Osteocyte (in vitro differentiated cells): ENCODE results near the gene LHFPL3. TPM values are rescaled to one million over a fixed set of nuclear protein-coding genes. Genes with fewer than 3 reads are reported as not detected.
"Not testable (repeated sequence)": the region's sequence is repeated elsewhere in the genome, so short reads cannot be mapped to it uniquely, and the experiment has no call there.

Source experiments
- DNase-seq: peaks from one replicate; pipeline ENCODE4 v3.0.0; 2021; ENCODE audit warnings: mixed read lengths; ENCODE audit not compliant: unreplicated experiment; ENCODE audit errors: extremely low spot score
- H3K27ac Mint-ChIP-seq: one replicate; pipeline ENCODE4 v1.8.0; 2021; ENCODE audit warnings: mild to moderate bottlenecking, mixed read lengths; ENCODE audit not compliant: unreplicated experiment
- H3K27me3 Mint-ChIP-seq: one replicate; pipeline ENCODE4 v1.8.0; 2021; ENCODE audit warnings: mixed read lengths; ENCODE audit not compliant: unreplicated experiment
- H3K36me3 Mint-ChIP-seq: one replicate; pipeline ENCODE4 v1.8.0; 2021; ENCODE audit warnings: mixed read lengths; ENCODE audit not compliant: unreplicated experiment
- H3K4me1 Mint-ChIP-seq: one replicate; pipeline ENCODE4 v1.8.0; 2021; ENCODE audit warnings: mixed read lengths; ENCODE audit not compliant: unreplicated experiment
- H3K4me3 Mint-ChIP-seq: one replicate; pipeline ENCODE4 v1.8.0; 2021; ENCODE audit warnings: mild to moderate bottlenecking, moderate library complexity, mixed read lengths; ENCODE audit not compliant: unreplicated experiment
- H3K9me3 Mint-ChIP-seq: one replicate; pipeline ENCODE4 v1.8.0; 2021; ENCODE audit warnings: mixed read lengths; ENCODE audit not compliant: unreplicated experiment
- total RNA-seq: library from RNA; stranded (reverse); gene quantifications from 2 replicates; pipeline ENCODE4 v1.2.1, GENCODE V29; 2021
- TF ChIP-seq, protein P1 (sequence below): fragments of 200-600 bp; sonication (generic); IDR thresholded peaks from 2 replicates; pipeline ENCODE4 v1.5.0; 2021; ENCODE audit warnings: antibody characterized with exemption, mild to moderate bottlenecking, moderate library complexity

LHFPL3 gene
- total RNA-seq, 1 donor from 2014 or later: not detected

DNA sequence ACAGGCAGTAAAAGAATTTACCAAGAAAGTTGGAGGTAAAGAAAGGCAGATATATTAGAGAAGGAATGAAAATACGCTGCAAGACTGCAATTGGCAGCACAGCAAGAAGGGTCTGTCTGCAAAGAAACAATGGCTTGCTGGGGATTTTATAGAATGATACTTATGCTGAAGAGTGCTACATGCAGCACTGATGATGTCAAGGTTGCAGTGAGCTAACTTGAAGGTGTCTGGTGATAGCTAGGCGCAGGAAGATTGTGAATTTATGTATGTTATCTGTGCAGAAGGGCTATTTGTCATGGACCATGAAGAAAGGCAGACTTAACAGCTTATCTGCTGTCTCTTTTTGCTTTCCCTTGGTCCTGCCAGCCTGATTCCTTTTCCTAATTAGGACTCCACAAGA, 366.3 kb downstream of the LHFPL3 start:
- peaks cover 3% of the 10 kb centered on the region for H3K9me3 Mint-ChIP-seq
- no peaks in the 10 kb centered on the region for H3K27me3 Mint-ChIP-seq
- no peaks in the 10 kb centered on the region for H3K36me3 Mint-ChIP-seq
- TF ChIP-seq, protein P1, sequence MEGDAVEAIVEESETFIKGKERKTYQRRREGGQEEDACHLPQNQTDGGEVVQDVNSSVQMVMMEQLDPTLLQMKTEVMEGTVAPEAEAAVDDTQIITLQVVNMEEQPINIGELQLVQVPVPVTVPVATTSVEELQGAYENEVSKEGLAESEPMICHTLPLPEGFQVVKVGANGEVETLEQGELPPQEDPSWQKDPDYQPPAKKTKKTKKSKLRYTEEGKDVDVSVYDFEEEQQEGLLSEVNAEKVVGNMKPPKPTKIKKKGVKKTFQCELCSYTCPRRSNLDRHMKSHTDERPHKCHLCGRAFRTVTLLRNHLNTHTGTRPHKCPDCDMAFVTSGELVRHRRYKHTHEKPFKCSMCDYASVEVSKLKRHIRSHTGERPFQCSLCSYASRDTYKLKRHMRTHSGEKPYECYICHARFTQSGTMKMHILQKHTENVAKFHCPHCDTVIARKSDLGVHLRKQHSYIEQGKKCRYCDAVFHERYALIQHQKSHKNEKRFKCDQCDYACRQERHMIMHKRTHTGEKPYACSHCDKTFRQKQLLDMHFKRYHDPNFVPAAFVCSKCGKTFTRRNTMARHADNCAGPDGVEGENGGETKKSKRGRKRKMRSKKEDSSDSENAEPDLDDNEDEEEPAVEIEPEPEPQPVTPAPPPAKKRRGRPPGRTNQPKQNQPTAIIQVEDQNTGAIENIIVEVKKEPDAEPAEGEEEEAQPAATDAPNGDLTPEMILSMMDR: no peak
- H3K4me1 Mint-ChIP-seq: no peaks in the 10 kb centered on the region
- H3K27ac Mint-ChIP-seq: no peak overlapping the region
- no peak for DNase-seq
- no peak overlapping the region for H3K4me3 Mint-ChIP-seq

DNA sequence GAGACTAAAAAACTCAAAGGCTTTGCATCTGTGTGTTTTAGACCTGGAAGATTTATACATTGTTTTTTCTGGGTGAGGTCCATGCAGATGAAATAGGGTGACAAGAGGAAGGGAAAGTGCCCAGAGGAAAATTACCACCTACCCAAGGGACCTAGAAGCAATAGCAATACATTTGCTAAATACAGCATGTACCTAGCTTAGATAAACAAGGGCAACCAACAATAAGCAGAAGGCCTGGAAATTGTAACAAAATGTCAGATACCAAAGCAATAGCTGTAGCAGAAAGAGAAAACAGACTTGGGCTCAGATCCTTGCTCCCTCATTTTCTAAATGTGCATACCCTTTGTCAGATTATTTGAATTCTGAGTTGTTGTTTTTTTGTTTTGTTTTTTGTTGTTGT, 367.2 kb downstream of the LHFPL3 start:
- Mint-ChIP-seq H3K4me1 (no peaks in the 10 kb centered on the region), H3K27me3 (no peaks in the 10 kb centered on the region), H3K9me3 (peaks cover 3% of the 10 kb centered on the region), H3K4me3 (no peak overlapping the region), H3K27ac (no peak overlapping the region), H3K36me3 (no peaks in the 10 kb centered on the region)
- DNase-seq: no peak
- TF ChIP-seq, protein P1: no peak

DNA sequence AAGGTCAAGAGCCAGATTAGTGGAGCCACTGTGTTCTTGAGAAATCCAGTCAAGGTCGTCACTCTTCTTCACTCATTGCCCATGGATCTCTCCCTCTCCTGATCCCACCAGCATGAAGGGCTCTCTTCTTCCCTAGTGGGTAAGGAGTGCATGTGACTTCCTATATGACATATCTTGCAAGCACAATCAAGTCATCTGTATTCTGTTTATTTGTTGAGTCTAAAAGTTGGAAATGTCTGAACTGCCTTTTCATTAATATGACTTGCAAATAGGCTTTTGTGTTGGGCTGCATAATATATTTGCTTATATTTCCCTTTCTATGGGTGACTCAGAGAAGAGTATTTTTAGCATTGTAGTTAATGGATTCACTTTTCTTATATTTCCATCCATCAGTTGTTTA, 371.9 kb downstream of the LHFPL3 start:
- Mint-ChIP-seq H3K27ac (no peak overlapping the region), H3K4me3 (no peak overlapping the region), H3K36me3 (no peaks in the 10 kb centered on the region), H3K9me3 (no peaks in the 10 kb centered on the region), H3K27me3 (peaks cover under 1% of the 10 kb centered on the region), H3K4me1 (no peaks in the 10 kb centered on the region)
- no peak for DNase-seq
- TF ChIP-seq, protein P1: no peak

DNA sequence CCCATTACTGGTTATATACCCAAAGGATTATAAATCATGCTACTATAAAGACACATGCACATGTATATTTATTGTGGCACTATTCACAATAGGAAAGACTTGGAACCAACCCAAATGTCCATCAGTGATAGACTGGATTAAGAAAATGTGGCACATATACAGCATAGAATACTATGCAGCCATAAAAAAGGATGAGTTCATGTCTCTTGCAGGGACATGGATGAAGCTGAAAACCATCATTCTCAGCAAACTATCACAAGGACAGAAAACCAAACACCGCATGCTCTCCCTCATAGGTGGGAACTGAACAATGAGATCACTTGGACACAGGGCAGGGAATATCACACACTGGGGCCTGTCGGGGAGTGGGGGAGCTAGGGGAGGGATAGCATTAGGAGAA, 392.6 kb downstream of the LHFPL3 start:
- not testable (repeated sequence) for H3K27ac Mint-ChIP-seq, H3K36me3 Mint-ChIP-seq, H3K4me1 Mint-ChIP-seq, H3K27me3 Mint-ChIP-seq, H3K4me3 Mint-ChIP-seq, DNase-seq, H3K9me3 Mint-ChIP-seq

DNA sequence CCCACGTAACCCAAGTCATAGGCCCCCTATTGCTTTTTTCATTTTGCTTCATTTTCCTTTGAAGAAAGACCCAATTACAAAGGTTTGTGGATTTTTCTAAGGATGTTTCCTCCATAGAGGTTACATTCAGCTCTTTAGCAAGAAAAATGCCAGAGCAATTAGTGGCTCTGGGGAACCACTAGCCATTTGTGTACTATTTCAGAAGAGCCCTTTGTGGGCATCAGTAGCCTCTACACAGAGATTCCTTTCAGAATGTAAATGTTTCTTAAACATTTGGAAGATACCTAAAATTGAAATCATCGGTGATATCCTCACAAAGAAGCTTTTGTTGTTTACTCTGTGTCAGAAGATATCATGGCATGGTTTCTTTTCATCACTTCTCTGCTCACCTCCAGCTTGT, 394.6 kb downstream of the LHFPL3 start:
- DNase-seq: no peak
- Mint-ChIP-seq H3K27me3 (no peaks in the 10 kb centered on the region), H3K4me3 (no peak overlapping the region), H3K36me3 (no peaks in the 10 kb centered on the region), H3K4me1 (no peaks in the 10 kb centered on the region), H3K27ac (no peak overlapping the region), H3K9me3 (no peaks in the 10 kb centered on the region)
- TF ChIP-seq, protein P1: no peak

DNA sequence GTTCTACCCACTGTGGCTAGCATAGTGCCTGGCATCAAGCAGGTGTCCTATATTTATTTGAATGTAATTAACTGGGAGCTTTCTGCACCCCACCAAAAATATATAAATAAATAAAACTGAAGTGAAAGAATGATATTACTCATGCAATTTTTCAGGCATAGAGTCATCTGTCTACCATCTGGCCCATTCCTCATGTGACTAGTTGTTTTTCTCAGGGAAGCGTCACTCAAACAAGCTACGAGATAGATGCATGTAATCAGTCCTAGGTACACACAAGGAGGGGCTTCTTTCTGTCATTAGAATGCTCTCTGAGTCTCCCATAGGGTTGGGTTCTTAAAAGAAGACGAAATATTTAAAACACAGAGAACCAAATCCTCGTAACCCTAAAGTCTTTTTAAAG, 430.1 kb downstream of the LHFPL3 start:
- Mint-ChIP-seq H3K36me3 (no peaks in the 10 kb centered on the region), H3K27ac (no peak overlapping the region), H3K27me3 (no peaks in the 10 kb centered on the region), H3K4me3 (no peak overlapping the region), H3K9me3 (peaks cover 4% of the 10 kb centered on the region), H3K4me1 (no peaks in the 10 kb centered on the region)
- DNase-seq: no peak
- TF ChIP-seq, protein P1: no peak
